Measurements from ENCODE around the gene RRP1.

- TF ChIP-seq POLR2A (IDR thresholded peaks at IDR 0.05): no peak
- no peak for TF ChIP-seq CTCF (IDR thresholded peaks at IDR 0.05)
- TF ChIP-seq EP300 (IDR thresholded peaks at IDR 0.05): no peak
Measured at GRCh38 chr21:43745772-43746517, 43.4 kb upstream of the RRP1 start.
